Left lung (tissue), 10 donors: ENCODE results near the gene GRK4. TPM values are rescaled to one million over a fixed set of nuclear protein-coding genes. Genes with fewer than 3 reads are reported as not detected.

Source experiments
- ATAC-seq: fragments of 200-7000 bp; cut with Tn5 transposase; one replicate; pipeline ENCODE4 v1.9.1; 2020; ENCODE audit warnings: moderate library complexity
- DNase-seq, 4 donors: peaks; one replicate each; pipeline ENCODE4 v3.0.0-alpha.2; 2013 to 2020
- H3K27ac ChIP-seq, 2 donors: fragments of 200-600 bp; sonication (generic) in 1 of 2; one replicate each; pipeline versions ENCODE4 v1.5.0 to v1.8.0; 2020 to 2021
- H3K27me3 ChIP-seq, 2 donors: fragments of 200-600 bp; sonication (generic) in 1 of 2; one replicate each; pipeline versions ENCODE4 v1.5.0 to v1.8.0; 2020 to 2021
- H3K36me3 ChIP-seq, 2 donors: fragments of 200-600 bp; sonication (generic) in 1 of 2; one replicate each; pipeline versions ENCODE4 v1.5.0 to v1.8.0; 2020 to 2021
- H3K4me1 ChIP-seq, 2 donors: fragments of 200-600 bp; one replicate each; pipeline ENCODE4 v1.8.0; 2021
- H3K4me3 ChIP-seq, 2 donors: fragments of 200-600 bp; sonication (generic) in 1 of 2; one replicate each; pipeline versions ENCODE4 v1.5.0 to v1.8.0; 2020 to 2021; ENCODE audit warnings: mild to moderate bottlenecking in 1 of 2
- H3K9me3 ChIP-seq, 2 donors: fragments of 200-600 bp; sonication (generic) in 1 of 2; one replicate each; pipeline versions ENCODE4 v1.5.0 to v1.8.0; 2020 to 2021
- CTCF ChIP-seq, 2 donors: fragments of 200-600 bp; sonication (generic) in 1 of 2; IDR thresholded peaks; one replicate each; pipeline versions ENCODE4 v1.5.0 to v1.8.0; 2021; ENCODE audit warnings: antibody characterized with exemption in 2 of 2
- intact Hi-C, 2 donors: fragments of 100-400 bp; cut with DNase I; formaldehyde crosslinking; loops; one replicate each; pipeline versions ENCODE4 v1.11.2 to v1.14.2; 2022
- polyA plus RNA-seq, 6 donors: library from polyadenylated mRNA; unstranded; fragments of 120-200 nt; gene quantifications; one replicate each; pipeline ENCODE4 v1.2.1, GENCODE V29; 2013; ENCODE audit not compliant: insufficient read length in 6 of 6
- total RNA-seq, 2 donors: library from RNA; stranded (reverse); fragmentation: NEBNext Ultra II Directional; extraction: Animal tissue kit (Norgen Biotek cat#: 25700); gene quantifications; one replicate each; pipeline ENCODE4 v1.2.1, GENCODE V29; 2021
- donor health status: DM: no; HTN: yes; CAD: no.
- donor health status: DM: no; HTN: no; CAD: no.

Gene GRK4
- total and polyA plus RNA-seq, 8 donors: 5.3 to 23.0 (median 15.9) TPM

GRCh38 chr4:3073158-3074077 lies 110.0 kb downstream of the GRK4 start:
- peak overlapping the region in 1 of 2 donors; percentile 78 for H3K27ac ChIP-seq
- intact Hi-C loops: no loop called here

GRCh38 chr4:3074078-3074845 lies 110.9 kb downstream of the GRK4 start, which contains the start of the genes HTT and HTT-AS:
Gene HTT (plus strand): TSS chr4:3074681. CDS start chr4:3074826, 145 bp downstream.
Gene HTT-AS (minus strand): TSS chr4:3074538.
- H3K27ac ChIP-seq: peak within 1 kb of the TSS; percentile 85 to 88
- ATAC-seq (peak; percentile 91), DNase-seq (peak; percentile 97 to 99 (median 98))
- intact Hi-C loops: no loop called here
- TF ChIP-seq CTCF (IDR thresholded peaks at IDR 0.05): no peak
- peaks cover 12 to 35% of the 10 kb centered on the region in 2 donors for H3K4me1 ChIP-seq
- H3K9me3 ChIP-seq: no peaks in the 10 kb centered on the region
- peak within 1 kb of the TSS; percentile 89 to 91 for H3K4me3 ChIP-seq
- no peaks in the 10 kb centered on the region for H3K27me3 ChIP-seq
- H3K36me3 ChIP-seq: no peaks in the 10 kb centered on the region

More at GRCh38 chr4:3073158-3074077, 110.0 kb downstream of the GRK4 start:
- Histone ChIP-seq H3K4me3 (peak overlapping the region; percentile 59 to 91), H3K27me3 (no peaks in the 10 kb centered on the region), H3K36me3 (no peaks in the 10 kb centered on the region), H3K4me1 (peaks cover 12 to 35% of the 10 kb centered on the region in 2 donors), H3K9me3 (no peaks in the 10 kb centered on the region)
- TF ChIP-seq CTCF (IDR thresholded peaks at IDR 0.05): no peak
- ATAC-seq (peak; percentile 0), DNase-seq (peak in 1 of 4 donors; percentile 79)

- intact Hi-C loops: no loop called here
- H3K4me1 ChIP-seq: peaks cover 12 to 41% of the 10 kb centered on the region in 2 donors
- ATAC-seq (peak; percentile 23), DNase-seq (peak; percentile 43 to 87 (median 82))
- H3K4me3 ChIP-seq: peak overlapping the region; percentile 89 to 91
- peak overlapping the region; percentile 85 to 88 for H3K27ac ChIP-seq
- no peaks in the 10 kb centered on the region for H3K27me3 ChIP-seq
- no peaks in the 10 kb centered on the region for H3K9me3 ChIP-seq
- H3K36me3 ChIP-seq: no peaks in the 10 kb centered on the region
- no peak for TF ChIP-seq CTCF (IDR thresholded peaks at IDR 0.05)
These were observed 111.7 kb downstream of the GRK4 start for GRCh38 chr4:3074846-3075651.

GRCh38 chr4:3075652-3075981 lies 112.2 kb downstream of the GRK4 start:
- DNase-seq: no peak
- intact Hi-C loops: no loop called here
- H3K27ac ChIP-seq: peak overlapping the region; percentile 85 to 88
- H3K36me3 ChIP-seq: no peaks in the 10 kb centered on the region
- H3K9me3 ChIP-seq: no peaks in the 10 kb centered on the region
- H3K4me3 ChIP-seq: peak overlapping the region; percentile 89 to 91
- no peaks in the 10 kb centered on the region for H3K27me3 ChIP-seq
- peaks cover 12 to 42% of the 10 kb centered on the region in 2 donors for H3K4me1 ChIP-seq
- no peak for TF ChIP-seq CTCF (IDR thresholded peaks at IDR 0.05)
- no peak for ATAC-seq
